OCI-M1 (cell line): ENCODE measurements around the gene DNAI2.

Experiments
- DNase-seq: peaks from one replicate; lab custom pipeline; 2025; lab: John Stamatoyannopoulos, UW

DNAI2 gene

GRCh38 chr17:74362810-74363498, 88.9 kb downstream of the DNAI2 start:
- DNase-seq = no peak
